Urothelium cell line (cell line): ENCODE measurements around the gene ZNF215.
"Not testable (repeated sequence)": the region's sequence is repeated elsewhere in the genome, so short reads cannot be mapped to it uniquely, and the experiment has no call there.

ENCODE experiments used
- DNase-seq: peaks from one replicate; pipeline ENCODE4 v3.0.0; 2011; ENCODE audit warnings: low spot score, mixed read lengths
- FAIRE-seq: peaks from 2 replicates; lab custom pipeline; 2011; peaks lifted over from hg19 to GRCh38; lab: Jason Lieb, UNC

The ZNF215 gene

DNA sequence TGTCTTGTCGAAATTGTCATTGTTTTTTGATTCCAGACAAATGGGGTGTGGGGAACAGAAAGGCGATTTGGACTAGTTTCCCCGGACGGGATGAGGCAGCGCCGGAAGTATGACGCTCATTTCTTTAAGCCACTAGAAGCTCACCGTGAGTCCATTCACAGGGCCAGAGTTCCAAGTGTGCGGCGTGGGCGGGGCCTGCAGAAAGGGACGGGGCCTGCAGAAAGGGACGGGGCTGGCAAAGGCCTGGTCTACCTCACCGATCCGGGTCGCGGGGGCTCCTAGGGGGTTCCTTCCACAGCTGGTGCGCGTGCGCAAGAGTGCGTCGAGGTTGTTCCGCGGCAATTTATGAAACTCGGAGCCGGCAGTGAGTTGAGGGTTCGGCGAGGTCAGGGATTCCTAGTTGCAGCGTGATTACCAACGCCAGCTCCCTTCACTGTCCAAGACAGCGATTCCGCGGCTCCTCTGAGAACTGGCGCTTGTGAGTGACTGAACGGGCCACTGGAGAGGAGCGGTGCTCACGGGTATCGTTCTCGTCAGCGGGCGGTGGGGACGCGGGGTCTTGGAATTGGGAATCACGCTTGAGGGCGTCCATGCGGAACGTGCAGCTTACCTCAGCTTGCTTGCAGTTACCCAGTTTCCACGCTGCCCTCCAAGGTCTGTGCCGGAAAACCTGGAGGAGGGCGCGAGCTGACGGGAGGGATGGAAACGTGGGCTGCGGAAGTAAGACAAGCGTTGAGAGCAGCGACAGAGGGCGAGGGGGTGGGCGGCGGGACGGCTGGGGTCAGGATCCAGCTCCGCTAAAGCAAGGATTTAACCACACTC, at the start of gene ZNF215:
Gene ZNF215, plus strand, starts transcription at position 219 of the 822 bp plus-strand sequence. CDS start 5,847 bp downstream, outside the sequence.
- FAIRE-seq (no peak), DNase-seq (peak; percentile 90)

DNA sequence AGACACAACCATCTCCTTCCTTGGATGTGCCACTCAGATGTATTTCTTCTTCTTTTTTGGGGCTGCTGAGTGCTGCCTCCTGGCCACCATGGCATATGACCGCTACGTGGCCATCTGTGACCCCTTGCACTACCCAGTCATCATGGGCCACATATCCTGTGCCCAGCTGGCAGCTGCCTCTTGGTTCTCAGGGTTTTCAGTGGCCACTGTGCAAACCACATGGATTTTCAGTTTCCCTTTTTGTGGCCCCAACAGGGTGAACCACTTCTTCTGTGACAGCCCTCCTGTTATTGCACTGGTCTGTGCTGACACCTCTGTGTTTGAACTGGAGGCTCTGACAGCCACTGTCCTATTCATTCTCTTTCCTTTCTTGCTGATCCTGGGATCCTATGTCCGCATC, 49.3 kb upstream of the ZNF215 start:
- no peak for FAIRE-seq
- DNase-seq: no peak

DNA sequence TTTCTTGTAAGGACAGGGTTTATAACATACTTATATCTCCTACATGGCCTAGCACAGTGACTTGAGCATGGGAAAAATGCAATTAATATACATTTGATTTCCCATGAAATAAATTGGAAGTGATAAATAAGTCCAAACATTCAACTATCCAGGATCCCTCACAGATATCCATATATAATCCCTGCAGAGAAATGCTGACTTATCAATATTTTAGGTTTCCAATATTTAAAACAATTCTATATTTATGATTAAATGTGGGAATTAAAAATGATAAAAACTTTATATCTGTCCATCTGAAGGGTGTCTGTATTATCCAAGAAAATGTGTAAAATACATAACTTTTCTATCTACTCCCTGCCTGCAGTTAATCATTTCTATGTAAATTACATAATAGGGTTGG, 43.5 kb upstream of the ZNF215 start:
- FAIRE-seq (no peak), DNase-seq (no peak)

DNA sequence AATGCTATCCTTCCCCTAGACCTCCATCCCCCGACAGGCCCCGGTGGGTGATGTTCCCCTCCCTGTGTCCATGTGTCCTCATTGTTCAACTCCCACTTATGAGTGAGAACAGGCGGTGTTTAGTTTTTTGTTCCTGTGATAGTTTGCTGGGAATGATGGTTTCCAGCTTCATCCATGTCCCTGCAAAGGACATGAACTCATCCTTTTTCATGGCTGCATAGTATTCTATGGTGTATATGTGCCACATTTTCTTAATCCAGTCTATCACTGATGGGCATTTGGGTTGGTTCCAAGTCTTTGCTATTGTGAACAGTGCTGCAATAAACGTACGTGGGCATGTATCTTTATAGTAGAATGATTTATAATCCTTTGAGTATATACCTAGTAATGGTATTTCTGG, 38.5 kb upstream of the ZNF215 start:
- FAIRE-seq: not testable (repeated sequence)

DNA sequence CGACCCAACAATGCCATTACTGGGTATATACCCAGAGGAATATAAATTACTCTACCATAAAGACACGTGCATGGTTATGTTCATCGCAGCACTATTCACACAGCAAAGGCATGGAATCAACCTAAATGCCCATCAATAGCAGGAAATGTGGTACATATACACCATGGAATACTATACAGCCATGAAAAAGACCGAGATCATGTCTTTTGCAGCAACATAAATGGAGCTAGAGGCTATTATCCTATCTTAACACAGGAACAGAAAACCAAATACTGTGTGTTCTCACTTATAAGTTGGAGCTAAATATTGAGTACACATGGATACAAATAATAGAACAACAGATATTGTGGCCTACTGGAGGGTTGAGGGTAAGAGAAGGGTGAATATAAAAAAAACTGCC, 37.4 kb upstream of the ZNF215 start:
- FAIRE-seq (no peak), DNase-seq (no peak)

More for the DNA sequence above, 38.5 kb upstream of the ZNF215 start:
- DNase-seq: not testable (repeated sequence)

DNA sequence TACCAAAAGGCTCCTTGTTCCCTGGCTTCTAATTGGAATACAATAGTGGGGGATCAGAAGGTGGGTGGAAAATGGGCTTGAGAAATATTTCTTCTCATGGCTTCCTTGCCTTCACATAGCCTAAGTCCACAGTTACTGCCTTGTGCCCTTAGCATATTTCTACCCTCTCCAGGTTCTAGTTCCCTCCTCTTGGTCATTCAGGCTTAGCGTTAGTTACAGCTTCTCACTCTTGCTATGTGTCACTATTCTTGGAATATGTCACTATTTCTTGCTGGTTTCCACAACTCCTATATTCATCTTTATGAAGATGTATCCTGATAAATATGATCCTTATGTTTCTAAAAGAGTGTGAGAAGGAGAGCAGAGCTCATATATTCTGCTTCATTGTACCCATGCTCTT, 36.4 kb upstream of the ZNF215 start:
- DNase-seq (no peak), FAIRE-seq (no peak)

DNA sequence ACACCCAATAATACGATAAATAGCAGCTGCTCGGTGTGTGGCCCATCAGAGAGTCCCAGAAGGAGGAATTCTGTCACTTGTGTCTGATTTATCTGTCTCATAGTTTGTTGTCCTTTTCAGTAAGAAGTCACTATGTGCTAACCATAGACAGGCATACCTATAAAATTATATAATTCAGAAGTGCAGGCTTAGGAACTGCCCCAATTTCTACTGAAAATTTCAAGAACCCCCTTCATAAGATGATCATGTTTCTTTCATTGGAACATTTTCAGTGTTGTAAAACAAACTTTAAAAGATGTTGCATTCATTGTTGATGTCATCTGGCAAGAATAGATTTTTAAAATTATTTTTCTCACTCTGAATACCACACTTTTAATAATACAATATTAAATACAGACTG, 33.8 kb upstream of the ZNF215 start, which contains the start of gene OR2D2:
Gene OR2D2, minus strand, starts transcription at position 101 of the 400 bp plus-strand sequence. Its CDS starts 0 bp downstream, at position 101.
- DNase-seq: no peak
- no peak for FAIRE-seq

DNA sequence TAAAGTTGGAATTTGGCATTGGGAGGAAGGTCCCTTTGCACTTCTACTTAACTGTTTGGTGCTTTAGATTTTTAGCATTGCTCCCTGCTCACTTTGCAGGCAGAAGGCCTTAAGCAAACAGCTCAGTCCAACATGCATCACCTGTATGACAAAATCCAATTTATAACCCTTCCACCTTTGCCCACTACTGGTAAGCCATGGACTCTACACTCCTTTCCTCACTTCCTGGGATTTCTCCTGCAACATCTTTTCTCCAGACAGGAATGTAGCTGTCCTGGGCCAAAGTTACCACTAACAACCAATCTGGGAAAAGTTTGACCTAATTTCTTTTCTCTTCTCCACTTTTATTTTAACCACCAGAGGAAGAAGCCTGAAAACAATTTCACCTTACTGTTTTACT, 32.1 kb upstream of the ZNF215 start:
- no peak for FAIRE-seq
- no peak for DNase-seq

DNA sequence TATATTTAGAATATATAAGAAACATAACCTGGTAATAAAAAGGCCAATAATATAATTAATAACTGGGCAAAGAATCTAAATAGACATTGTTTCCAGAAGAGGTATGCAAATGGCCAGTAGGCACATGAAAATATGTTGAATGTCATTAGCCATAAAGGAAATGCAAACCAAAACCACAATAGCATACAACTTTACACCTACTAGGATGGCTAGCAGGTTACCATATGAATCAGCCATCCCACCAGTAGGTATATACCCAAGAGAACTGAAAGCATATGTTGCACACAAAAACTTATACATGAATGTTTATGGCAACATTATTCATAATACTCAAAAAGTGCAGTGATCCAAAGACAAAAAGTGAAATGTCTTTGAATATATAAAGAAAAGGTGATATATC, 31.2 kb upstream of the ZNF215 start:
- FAIRE-seq (no peak), DNase-seq (no peak)

DNA sequence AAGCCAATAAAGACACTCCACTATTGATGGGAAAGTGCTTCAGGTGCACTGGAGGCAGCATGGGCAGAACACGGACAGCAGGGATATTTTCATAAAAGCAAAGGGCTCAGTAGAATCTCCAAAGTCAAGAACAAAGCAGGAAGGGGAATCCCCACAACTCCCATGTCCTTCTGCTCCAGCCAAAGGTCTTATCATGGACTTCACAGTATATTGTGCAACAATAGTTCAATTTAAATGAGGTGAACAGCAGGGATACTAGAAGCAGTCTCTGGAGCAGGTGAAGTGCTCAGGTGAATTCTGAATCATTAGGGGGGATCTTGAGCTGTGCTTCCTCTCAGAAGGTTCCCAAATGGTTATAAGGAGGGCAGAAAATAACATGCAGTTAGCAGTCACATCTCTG, 27.3 kb upstream of the ZNF215 start:
- FAIRE-seq (no peak), DNase-seq (no peak)

DNA sequence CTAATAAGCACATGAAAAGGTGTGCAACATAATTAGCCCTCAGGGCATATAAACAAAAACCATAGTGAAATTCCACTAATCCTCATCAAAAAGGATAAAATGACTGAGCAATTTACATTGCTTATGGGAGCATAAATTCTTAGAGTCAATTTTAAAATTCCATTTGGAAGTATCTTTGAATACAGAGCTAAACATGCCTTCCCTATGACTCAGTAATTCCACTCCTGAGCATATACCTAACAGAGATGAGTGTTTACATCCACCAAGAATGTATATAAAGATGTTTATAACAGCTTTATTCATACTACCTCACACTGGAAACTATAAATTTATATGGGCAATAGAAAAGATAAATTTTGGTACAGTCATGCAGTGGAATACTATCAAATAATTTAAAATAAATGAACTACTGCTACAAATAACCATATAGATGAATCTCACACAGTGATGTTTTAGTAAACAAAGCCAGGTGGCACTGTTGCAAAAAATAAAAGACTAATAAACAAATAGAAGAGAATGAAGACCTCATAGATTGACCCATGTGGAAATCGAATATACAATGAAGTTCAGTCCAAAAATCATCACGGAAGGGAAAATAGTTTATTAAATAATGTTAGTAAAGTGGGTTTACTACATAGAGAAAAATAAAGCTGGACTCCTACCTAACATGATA, 25.8 kb upstream of the ZNF215 start:
- DNase-seq (no peak), FAIRE-seq (no peak)

DNA sequence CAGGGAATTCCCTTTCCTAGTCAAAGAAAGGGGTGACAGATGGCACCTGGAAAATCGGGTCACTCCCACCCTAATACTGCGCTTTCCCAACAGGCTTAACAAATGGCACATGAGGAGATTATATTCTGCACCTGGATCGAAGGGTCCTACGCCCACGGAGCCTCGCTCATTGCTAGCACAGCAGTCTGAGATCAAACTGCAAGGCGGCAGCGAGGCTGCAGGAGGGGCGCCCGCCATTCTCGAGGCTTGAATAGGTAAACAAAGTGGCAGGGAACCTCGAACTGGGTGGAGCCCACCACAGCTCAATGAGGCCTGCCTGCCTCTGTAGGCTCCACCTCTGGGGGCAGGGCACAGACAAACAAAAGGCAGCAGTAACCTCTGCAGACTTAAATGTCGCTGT, 21.4 kb upstream of the ZNF215 start:
- FAIRE-seq, DNase-seq: not testable (repeated sequence)

DNA sequence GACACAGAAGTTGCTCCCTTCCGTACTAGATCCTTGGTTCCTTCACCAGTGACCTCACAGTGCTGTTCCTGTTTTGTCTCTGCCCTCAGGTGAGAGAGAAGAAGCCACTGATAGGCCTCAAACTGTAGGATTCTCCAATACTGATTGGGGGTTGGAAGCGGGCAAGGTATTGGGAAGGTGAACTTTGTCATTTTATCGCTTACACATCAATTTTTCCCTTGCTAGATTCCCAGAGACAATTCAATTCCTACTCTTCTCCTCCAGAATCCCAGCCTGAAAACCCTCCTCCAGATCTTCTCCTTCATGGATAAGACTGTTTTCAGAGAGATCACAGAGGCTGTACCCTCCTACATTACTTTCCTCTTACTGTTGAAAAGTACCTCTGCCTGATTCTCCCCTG, 14.8 kb upstream of the ZNF215 start:
- DNase-seq (no peak), FAIRE-seq (no peak)

DNA sequence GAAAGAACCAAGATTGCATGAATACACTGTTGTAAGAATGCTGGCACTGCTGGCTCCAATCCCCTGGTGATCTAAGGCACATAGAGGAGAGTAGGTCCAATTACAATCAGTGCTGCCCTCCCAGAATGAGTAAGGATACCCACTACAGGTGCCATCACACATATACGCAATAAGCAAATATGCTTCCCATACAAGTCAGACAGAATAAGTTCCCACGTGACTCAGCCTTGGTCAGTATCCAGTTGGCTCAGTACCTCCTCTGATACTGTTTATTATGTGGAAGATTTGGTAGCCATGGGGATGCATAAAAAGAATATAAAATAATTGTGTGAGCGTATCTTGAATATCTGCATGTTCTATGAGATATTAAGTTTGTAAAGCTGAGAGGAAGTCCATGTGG, 14.3 kb upstream of the ZNF215 start:
- no peak for DNase-seq

DNA sequence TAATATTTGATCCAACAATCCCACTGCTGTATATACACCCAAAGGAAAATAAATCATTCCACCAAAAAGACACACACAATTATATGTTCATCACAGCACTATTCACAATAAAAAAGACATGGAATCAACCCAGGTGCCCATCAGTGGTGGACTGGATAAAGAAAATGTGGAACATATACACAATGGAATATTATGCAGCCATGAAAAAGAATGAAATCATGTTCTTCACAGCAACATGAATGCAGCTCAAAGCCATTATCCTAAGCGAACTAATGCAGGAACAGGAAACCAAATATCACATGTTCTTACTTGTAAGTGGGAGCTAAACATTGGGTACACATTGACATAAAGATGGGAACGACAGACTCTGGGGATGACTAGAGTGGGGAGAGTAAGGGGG, 6.5 kb upstream of the ZNF215 start:
- DNase-seq (no peak), FAIRE-seq (no peak)

More for the DNA sequence above, 14.3 kb upstream of the ZNF215 start:
- FAIRE-seq: no peak

DNA sequence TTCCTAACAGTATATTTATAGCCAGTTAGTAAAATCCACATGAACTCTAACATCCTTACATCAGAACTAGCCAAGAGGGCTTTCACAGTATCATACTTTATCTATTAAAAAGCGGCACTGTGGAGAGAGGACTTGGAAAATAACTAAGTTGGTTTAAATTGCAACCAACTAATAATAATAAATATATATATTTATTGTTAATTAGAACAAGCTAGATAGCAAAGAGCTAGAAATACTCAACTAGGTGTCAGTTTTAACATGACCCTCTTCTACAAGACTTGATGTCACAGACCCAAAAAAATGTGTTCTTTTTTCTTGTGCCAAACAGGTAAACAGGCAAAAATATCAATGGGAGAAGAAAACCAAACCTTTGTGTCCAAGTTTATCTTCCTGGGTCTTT, 5.5 kb upstream of the ZNF215 start, which contains the start of gene OR2D3:
Gene OR2D3, plus strand, starts transcription at position 301 of the 400 bp plus-strand sequence. Its CDS starts 0 bp downstream, at position 301.
- FAIRE-seq (no peak), DNase-seq (no peak)

DNA sequence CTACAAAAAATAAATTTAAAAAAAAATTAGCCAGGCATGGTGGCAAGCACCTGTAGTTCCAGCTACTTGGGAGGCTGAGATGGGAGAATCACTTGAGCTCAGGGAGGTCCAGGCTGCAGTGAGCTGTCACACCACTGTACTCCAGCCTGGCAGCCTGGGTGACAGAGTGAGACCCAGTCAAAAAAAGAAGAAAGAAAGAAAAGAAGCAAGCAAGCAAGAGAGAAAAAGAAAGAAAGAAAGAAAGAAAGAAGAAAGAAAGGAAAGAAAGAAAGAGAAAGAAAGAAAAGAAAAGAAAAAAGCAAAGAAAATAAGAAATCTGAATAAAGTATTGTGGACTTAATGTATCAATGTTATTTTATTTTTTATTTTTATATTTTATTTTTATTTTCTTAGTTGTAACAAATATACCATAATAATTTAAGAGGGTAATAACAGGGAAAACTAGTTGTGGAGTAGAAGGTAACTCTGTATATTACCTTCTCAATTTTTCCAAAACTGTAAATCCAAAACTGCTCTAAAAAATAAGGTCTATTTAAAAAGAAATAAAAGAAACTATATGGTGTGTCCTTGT, 1.1 kb upstream of the ZNF215 start:
- DNase-seq (no peak), FAIRE-seq (no peak)

DNA sequence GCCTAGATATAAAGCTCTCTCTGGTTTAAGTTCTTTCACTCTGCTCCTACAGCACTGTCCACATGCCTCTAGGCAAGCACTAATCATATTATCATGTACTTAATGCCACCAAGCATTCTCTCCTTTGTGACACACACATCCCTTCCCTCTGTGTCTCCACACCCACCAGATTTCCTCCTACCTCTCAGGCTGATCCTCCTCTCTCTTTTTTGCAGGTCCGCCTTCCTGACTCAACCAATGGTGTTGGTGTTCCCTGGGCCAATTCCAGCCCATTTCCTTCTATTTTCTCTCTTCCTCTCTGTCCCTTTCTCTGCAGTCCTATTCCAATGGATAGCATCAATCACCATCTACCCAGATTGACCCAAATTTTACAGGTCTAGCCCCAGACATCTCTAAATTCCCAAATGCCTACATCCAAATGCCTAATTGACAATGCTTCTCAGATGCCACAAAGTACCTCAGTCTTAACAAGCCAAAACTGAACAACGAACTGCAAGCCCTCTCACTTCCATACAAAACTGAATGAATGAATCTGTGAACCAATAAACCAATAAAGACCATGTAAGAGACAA, 504 bp upstream of the ZNF215 start:
- no peak for FAIRE-seq
- peak; percentile 19 for DNase-seq

DNA sequence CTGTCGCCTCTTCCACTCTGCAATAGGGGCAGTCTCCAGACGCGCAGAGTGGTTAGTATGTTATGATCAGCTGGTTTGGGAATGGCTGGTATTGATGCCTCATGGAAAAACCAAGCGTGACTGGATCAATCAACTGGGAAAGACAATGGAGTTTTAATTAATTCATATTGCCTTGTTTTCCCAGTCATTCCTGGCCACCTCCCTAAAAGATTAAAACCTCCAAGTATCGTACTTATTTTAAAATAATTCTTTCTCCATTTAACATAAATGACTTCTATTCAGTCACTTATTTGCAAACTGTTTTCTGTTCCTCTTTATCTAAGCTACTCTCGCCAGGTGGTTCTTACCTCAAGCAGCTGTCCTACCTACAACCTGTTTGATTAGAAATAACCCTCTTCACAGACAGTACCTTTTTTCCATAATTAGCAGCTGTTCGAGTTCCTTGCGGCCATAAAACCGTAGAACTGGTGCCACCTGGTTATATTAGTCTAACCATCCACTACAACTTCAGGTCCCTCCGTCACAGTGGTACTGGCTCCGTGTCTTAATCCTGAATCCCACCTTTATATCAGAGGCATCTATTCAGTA, 898 bp downstream of the ZNF215 start:
- DNase-seq: peak; percentile 5
- peak; percentile 5 for FAIRE-seq

DNA sequence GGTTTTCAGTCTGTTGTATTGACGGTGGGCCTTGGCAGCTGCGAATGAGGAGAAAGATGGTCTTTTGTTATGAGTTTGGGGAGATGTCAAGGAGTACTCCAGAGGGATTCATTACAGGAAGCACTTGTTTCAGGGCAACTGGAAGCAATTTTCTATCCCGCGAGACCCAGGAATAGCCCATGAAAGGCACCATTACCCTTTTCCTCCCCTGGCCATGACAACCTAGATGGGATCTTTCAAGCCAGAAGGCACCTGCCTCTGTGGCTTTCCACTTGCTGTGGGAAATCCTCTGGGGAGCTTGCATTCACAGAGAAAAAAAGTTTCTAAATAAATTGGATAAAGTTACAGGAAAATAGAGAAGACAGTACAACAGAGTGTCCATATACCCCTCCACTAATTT, 2.7 kb downstream of the ZNF215 start:
- no peak for DNase-seq
- FAIRE-seq: no peak

DNA sequence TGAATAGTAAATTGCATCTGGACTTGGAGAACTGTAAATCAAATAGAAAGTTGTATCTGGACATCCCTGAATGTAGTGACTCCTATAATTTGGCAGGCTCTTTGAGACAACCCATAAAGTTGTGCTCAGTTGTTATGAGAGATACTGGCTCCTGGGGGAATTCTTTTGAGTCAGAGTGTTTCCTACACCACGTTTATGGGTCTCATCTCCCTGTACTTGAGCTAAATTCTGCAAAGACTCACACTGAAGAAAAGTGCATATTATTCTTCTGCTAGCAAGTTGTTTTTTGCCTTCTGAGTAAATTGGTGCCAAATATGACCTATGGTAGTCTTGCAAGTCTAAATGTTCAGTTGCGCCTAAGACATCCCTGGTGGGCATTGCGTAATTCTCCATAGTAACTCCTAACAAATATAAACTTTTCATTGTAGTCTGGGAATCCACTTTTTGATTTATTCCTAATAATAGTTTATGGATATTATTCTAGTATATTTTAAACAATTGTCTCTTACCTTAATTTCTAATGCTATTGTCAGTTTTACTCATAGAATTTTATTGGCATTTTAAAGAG, 5.0 kb downstream of the ZNF215 start:
- no peak for FAIRE-seq
- no peak for DNase-seq
